Keratinocyte (primary cell): ENCODE data around the gene RAB11FIP4. TPM values are rescaled to one million over a fixed set of nuclear protein-coding genes. Genes with fewer than 3 reads are reported as not detected.

Experiments
- DNase-seq: peaks from one replicate; pipeline ENCODE4 v3.0.0-alpha.2; 2011; ENCODE audit warnings: low read depth, missing footprints, low spot score
- FAIRE-seq: peaks from 2 replicates; lab custom pipeline; 2011; peaks lifted over from hg19 to GRCh38; lab: Jason Lieb, UNC
- H2AFZ ChIP-seq: 2 replicates; pipeline ENCODE4 v1.6.0; 2012; ENCODE audit warnings: low read length, control low read depth, inconsistent platforms; ENCODE audit not compliant: control insufficient read depth
- H3K27ac ChIP-seq: 2 replicates; pipeline ENCODE4 v1.5.1; 2011; ENCODE audit warnings: low read length; ENCODE audit not compliant: control insufficient read depth, insufficient read depth
- H3K27me3 ChIP-seq: 3 replicates; pipeline ENCODE4 v1.6.0; 2011; ENCODE audit warnings: low read length; ENCODE audit not compliant: control insufficient read depth, insufficient read depth; ENCODE audit errors: extremely low read depth
- H3K36me3 ChIP-seq, 2 experiments: 2 replicates in 1 of 2; 3 replicates in 1 of 2; pipeline ENCODE4 v1.5.1; 2011; ENCODE audit warnings: low read length in 2 of 2, mild to moderate bottlenecking in 1 of 2; ENCODE audit not compliant: control insufficient read depth in 2 of 2, insufficient read depth in 2 of 2; ENCODE audit errors: extremely low read depth in 1 of 2
- H3K4me1 ChIP-seq: 3 replicates; pipeline ENCODE4 v1.5.1; 2011; ENCODE audit warnings: low read length; ENCODE audit not compliant: control insufficient read depth, insufficient read depth; ENCODE audit errors: extremely low read depth
- H3K4me2 ChIP-seq: 3 replicates; pipeline ENCODE4 v1.6.0; 2011; ENCODE audit warnings: low read depth, low read length; ENCODE audit not compliant: control insufficient read depth, insufficient read depth; ENCODE audit errors: extremely low read depth
- H3K4me3 ChIP-seq, 3 experiments: fragments of 200-600 bp in 1 of 3; sonication (generic) in 1 of 3; 2 replicates in 2 of 3; 3 replicates in 1 of 3; pipeline ENCODE4 v1.5.1; 2011 to 2016; ENCODE audit warnings: low read length in 3 of 3, mild to moderate bottlenecking in 3 of 3, control low read depth in 2 of 3, inconsistent platforms in 1 of 3, low read depth in 1 of 3, mixed read lengths in 1 of 3, mixed run types in 1 of 3, moderate library complexity in 1 of 3; ENCODE audit not compliant: control insufficient read depth in 2 of 3, insufficient read depth in 2 of 3; ENCODE audit errors: extremely low read depth in 1 of 3
- H3K79me2 ChIP-seq: 2 replicates; pipeline ENCODE4 v1.6.0; 2012; ENCODE audit warnings: low read length; ENCODE audit not compliant: control insufficient read depth, insufficient read depth
- H3K9ac ChIP-seq: 3 replicates; pipeline ENCODE4 v1.6.0; 2011; ENCODE audit warnings: low read length; ENCODE audit not compliant: control insufficient read depth, insufficient read depth; ENCODE audit errors: extremely low read depth
- H3K9me1 ChIP-seq: 3 replicates; pipeline ENCODE4 v1.6.0; 2011; ENCODE audit warnings: low read length; ENCODE audit not compliant: control insufficient read depth, insufficient read depth; ENCODE audit errors: extremely low read depth
- H3K9me3 ChIP-seq: 2 replicates; pipeline ENCODE4 v1.5.1; 2012; ENCODE audit warnings: low read depth, low read length; ENCODE audit not compliant: control insufficient read depth
- H4K20me1 ChIP-seq: 3 replicates; pipeline ENCODE4 v1.6.0; 2011; ENCODE audit warnings: low read length; ENCODE audit not compliant: control insufficient read depth, insufficient read depth; ENCODE audit errors: extremely low read depth
- EZH2 ChIP-seq: IDR thresholded peaks from one replicate; pipeline ENCODE4 v1.6.1; 2012; ENCODE audit warnings: inconsistent platforms, mild to moderate bottlenecking, low read length, moderate library complexity
- dilution Hi-C: fragments of 300-500 bp; cut with MboI; formaldehyde crosslinking; loops from one replicate; pipeline ENCODE4 v1.7.0; 2020; ENCODE audit warnings: low sequenced_read_pairs; ENCODE audit not compliant: extremely low pct_ligation_motif_present
- polyA plus RNA-seq, 5 experiments: library from polyadenylated mRNA; depleted of rRNA in 3 of 5; stranded (reverse) in 3 of 5; stranded (forward) in 1 of 5; unstranded in 1 of 5; fragments of >200 nt; gene quantifications; 1 replicate in 1 of 5; 2 replicates in 3 of 5; 3 replicates in 1 of 5; pipeline versions ENCODE4 v1.2.1 to v1.2.3, GENCODE V29; 2011 to 2012; ENCODE audit warnings: missing spikeins in 2 of 5, low read depth in 1 of 5, low replicate concordance in 1 of 5
- TF ChIP-seq, protein P1 (sequence below), 3 experiments: IDR thresholded peaks in 1 of 3; conservative IDR thresholded peaks in 1 of 3; optimal IDR thresholded peaks in 1 of 3; 2 replicates in 2 of 3; 3 replicates in 1 of 3; pipeline versions ENCODE3 to v1.5.1; 2011; ENCODE audit warnings: low read length in 3 of 3, mild to moderate bottlenecking in 3 of 3, moderate library complexity in 2 of 3, control low read depth in 1 of 3, inconsistent platforms in 1 of 3; ENCODE audit not compliant: insufficient read depth in 2 of 3; ENCODE audit errors: extremely low read depth in 1 of 3

The RAB11FIP4 gene
- polyA plus RNA-seq, 1 donor (not counting 4 experiments of a cell fraction or from before 2014, with no cell fraction given): 9.1 TPM

DNA sequence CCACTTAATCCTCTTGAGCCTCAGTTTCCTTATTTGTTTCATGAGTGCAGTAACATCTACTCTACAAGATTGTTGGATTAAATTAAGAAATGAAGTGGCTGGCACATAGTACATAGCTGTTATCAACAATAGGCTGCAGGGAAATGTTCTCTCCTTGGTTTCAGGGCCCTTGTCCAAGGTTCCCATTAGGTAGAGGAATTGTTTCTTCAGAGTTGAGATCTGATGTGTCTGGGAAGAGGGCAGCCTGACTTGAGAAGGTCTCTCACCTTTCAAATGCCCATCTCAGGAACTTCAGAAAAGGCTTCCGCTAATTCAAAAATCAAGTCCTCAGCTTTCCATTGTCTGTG is 87.6 kb downstream of the RAB11FIP4 start:
- no peak for TF ChIP-seq EZH2
- TF ChIP-seq, protein P1, sequence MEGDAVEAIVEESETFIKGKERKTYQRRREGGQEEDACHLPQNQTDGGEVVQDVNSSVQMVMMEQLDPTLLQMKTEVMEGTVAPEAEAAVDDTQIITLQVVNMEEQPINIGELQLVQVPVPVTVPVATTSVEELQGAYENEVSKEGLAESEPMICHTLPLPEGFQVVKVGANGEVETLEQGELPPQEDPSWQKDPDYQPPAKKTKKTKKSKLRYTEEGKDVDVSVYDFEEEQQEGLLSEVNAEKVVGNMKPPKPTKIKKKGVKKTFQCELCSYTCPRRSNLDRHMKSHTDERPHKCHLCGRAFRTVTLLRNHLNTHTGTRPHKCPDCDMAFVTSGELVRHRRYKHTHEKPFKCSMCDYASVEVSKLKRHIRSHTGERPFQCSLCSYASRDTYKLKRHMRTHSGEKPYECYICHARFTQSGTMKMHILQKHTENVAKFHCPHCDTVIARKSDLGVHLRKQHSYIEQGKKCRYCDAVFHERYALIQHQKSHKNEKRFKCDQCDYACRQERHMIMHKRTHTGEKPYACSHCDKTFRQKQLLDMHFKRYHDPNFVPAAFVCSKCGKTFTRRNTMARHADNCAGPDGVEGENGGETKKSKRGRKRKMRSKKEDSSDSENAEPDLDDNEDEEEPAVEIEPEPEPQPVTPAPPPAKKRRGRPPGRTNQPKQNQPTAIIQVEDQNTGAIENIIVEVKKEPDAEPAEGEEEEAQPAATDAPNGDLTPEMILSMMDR (optimal IDR thresholded peaks at IDR 0.05 in 1 of 3, IDR thresholded peaks at IDR 0.05 in 1 of 3, conservative IDR thresholded peaks at IDR 0.05 in 1 of 3; ENCODE audit: extremely low read depth in 1 of 3, insufficient read depth in 2 of 3, low read length in 3 of 3): no peak
- no peaks in the 10 kb centered on the region for H4K20me1 ChIP-seq
- H3K27ac ChIP-seq: no peak overlapping the region
- H3K9me3 ChIP-seq: no peaks in the 10 kb centered on the region
- H3K9ac ChIP-seq: no peak overlapping the region
- no peaks in the 10 kb centered on the region for H3K36me3 ChIP-seq
- peaks cover 6% of the 10 kb centered on the region for H3K27me3 ChIP-seq
- H3K4me3 ChIP-seq: no peak overlapping the region
- DNase-seq (no peak), FAIRE-seq (no peak)
- dilution Hi-C loops: no loop called here
- no peaks in the 10 kb centered on the region for H3K9me1 ChIP-seq
- no peaks in the 10 kb centered on the region for H3K79me2 ChIP-seq
- no peak overlapping the region for H2AFZ ChIP-seq
- H3K4me1 ChIP-seq: no peaks in the 10 kb centered on the region
- no peak overlapping the region for H3K4me2 ChIP-seq

DNA sequence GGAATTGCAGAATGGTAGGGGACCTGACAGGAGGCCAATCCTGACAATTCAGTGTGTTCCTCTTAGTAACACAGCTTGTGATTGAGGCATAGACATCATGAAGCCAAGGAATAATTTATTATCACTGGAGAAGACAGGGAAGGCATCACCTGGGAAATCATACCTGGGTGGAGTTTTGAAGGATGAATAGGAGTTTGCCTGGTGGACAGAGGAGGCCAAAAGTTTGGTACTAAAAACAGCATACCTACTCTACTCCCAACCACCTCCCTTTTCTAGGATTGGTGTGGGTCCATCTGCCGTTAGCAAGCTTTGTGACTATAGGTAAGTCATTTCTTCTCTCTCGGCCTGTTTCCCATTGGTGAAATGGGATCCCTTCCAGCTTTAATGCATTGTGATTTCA is 88.0 kb downstream of the RAB11FIP4 start:
- Histone ChIP-seq H4K20me1 (no peaks in the 10 kb centered on the region), H3K4me2 (no peak overlapping the region), H3K9me3 (no peaks in the 10 kb centered on the region), H3K9ac (no peak overlapping the region), H2AFZ (no peak overlapping the region), H3K79me2 (no peaks in the 10 kb centered on the region), H3K4me3 (no peak overlapping the region), H3K27me3 (peaks cover 6% of the 10 kb centered on the region), H3K27ac (no peak overlapping the region), H3K4me1 (no peaks in the 10 kb centered on the region), H3K9me1 (no peaks in the 10 kb centered on the region), H3K36me3 (no peaks in the 10 kb centered on the region)
- DNase-seq (no peak), FAIRE-seq (no peak)
- dilution Hi-C loops: no loop called here
- TF ChIP-seq, protein P1 (optimal IDR thresholded peaks at IDR 0.05 in 1 of 3, IDR thresholded peaks at IDR 0.05 in 1 of 3, conservative IDR thresholded peaks at IDR 0.05 in 1 of 3; ENCODE audit: extremely low read depth in 1 of 3, insufficient read depth in 2 of 3, low read length in 3 of 3): no peak
- TF ChIP-seq EZH2: no peak
